Breast epithelium (tissue), 4 donors: Measurements from ENCODE around the gene CCDC9. TPM values are rescaled to one million over a fixed set of nuclear protein-coding genes. Genes with fewer than 3 reads are reported as not detected.
A peak's percentile ranks its signal among the peaks of the same experiment; 100 is the strongest.

Experiments
- DNase-seq, 2 donors: peaks; one replicate each; pipeline ENCODE4 v3.0.0-alpha.2; 2019; ENCODE audit warnings: low spot score in 2 of 2
- H3K27ac ChIP-seq, 2 donors: fragments of 200-600 bp; sonication (generic) in 1 of 2; one replicate each; pipeline ENCODE4 v1.5.1; 2016 to 2019; ENCODE audit warnings: mild to moderate bottlenecking in 1 of 2
- H3K27me3 ChIP-seq, 2 donors: fragments of 200-600 bp; sonication (generic) in 1 of 2; one replicate each; pipeline versions ENCODE4 v1.5.1 to v1.6.0; 2017 to 2019; ENCODE audit warnings: control low read depth in 1 of 2, mild to moderate bottlenecking in 1 of 2
- H3K36me3 ChIP-seq: fragments of 200-600 bp; one replicate; pipeline ENCODE4 v1.5.1; 2019
- H3K4me1 ChIP-seq, 2 donors: fragments of 200-600 bp; sonication (generic); one replicate each; pipeline ENCODE4 v1.5.1; 2016 to 2019; ENCODE audit warnings: control low read depth in 1 of 2
- H3K4me3 ChIP-seq, 3 donors: fragments of 200-600 bp; sonication (generic); 1 replicate in 2 of 3; 2 replicates in 1 of 3; pipeline ENCODE4 v1.5.1; 2016 to 2019; ENCODE audit warnings: mild to moderate bottlenecking in 3 of 3, moderate library complexity in 2 of 3
- H3K9me3 ChIP-seq, 2 donors: fragments of 200-600 bp; sonication (generic) in 1 of 2; one replicate each; pipeline ENCODE4 v1.5.1; 2016 to 2019; ENCODE audit warnings: control low read depth in 1 of 2
- POLR2A ChIP-seq: fragments of 450-650 bp; IDR thresholded peaks from one replicate; pipeline ENCODE4 v1.6.1; 2016; ENCODE audit warnings: antibody characterized with exemption, mild to moderate bottlenecking, moderate library complexity
- POLR2AphosphoS5 ChIP-seq, 3 donors: sonication (generic); formaldehyde crosslinking; IDR thresholded peaks; one replicate each; pipeline ENCODE4 v1.6.1; 2017; ENCODE audit warnings: antibody characterized with exemption in 3 of 3
- intact Hi-C: fragments of 100-400 bp; cut with DNase I; formaldehyde crosslinking; loops from one replicate; pipeline ENCODE4 v1.15.1; 2023; ENCODE audit warnings: low total_unique reads
- total RNA-seq, 3 donors: library from RNA; depleted of rRNA; stranded (reverse); fragments of >200 nt; gene quantifications; one replicate each; pipeline ENCODE4 v1.1.0, GENCODE V29; 2016
- TF ChIP-seq, protein P1 (sequence below), 3 donors: fragments of 450-650 bp; IDR thresholded peaks; one replicate each; pipeline ENCODE4 v1.5.1; 2016 to 2017; ENCODE audit warnings: antibody characterized with exemption in 3 of 3, mild to moderate bottlenecking in 3 of 3, moderate library complexity in 3 of 3

The CCDC9 gene
- total RNA-seq, 3 donors from 2014 or later = 9.4 to 15.1 (median 14.8) TPM

DNA sequence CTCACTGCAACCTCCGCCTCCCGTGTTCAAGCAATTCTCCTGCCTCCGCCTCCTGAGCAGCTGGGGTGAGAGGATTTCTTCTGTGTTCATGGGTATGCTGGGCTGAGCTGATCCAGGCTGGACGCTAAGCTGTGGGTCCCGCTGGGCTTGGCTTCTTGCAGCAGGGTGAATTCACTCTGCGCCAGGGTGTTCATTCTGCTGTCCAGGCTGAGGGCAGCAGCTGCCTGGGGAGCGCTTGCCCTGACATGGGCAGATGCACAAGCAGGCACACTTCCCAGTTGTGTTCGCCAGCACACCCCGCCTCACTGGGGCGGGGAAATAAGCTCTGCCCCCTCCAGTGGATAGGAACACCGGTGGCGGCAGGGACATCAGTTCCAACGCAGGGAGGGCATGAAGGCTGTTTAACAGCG is 11.0 kb downstream of the CCDC9 start:
- Histone ChIP-seq H3K27me3 (no peaks in the 10 kb centered on the region), H3K9me3 (no peaks in the 10 kb centered on the region), H3K4me3 (no peak overlapping the region), H3K4me1 (no peaks in the 10 kb centered on the region), H3K36me3 (no peaks in the 10 kb centered on the region), H3K27ac (no peak overlapping the region)
- TF ChIP-seq POLR2A (no peak), POLR2AphosphoS5 (IDR thresholded peaks at IDR 0.05) (no peak)
- no peak for DNase-seq
- intact Hi-C loops = no loop called here

DNA sequence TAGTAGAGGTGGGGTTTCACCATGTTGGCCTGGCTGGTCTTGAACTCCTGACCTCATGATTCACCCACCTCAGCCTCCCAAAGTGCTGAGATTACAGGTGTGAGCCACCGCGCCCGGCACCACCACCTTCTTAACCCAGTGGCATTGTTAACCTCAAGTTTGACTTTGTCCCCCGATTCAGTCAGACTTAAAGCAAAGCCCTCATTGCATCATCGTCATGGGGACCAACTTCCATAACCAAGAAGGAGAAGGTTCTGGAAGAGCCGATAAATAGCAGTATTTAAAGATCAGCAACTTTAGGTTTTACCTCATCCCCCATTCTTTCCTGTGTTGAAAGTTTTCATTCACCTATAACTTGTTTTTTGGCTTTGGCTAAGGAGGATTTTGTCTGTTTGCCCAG is 11.7 kb downstream of the CCDC9 start:
- Histone ChIP-seq H3K4me1 (no peaks in the 10 kb centered on the region), H3K27me3 (no peaks in the 10 kb centered on the region), H3K4me3 (no peak overlapping the region), H3K27ac (no peak overlapping the region), H3K36me3 (no peaks in the 10 kb centered on the region), H3K9me3 (no peaks in the 10 kb centered on the region)
- intact Hi-C loops = no loop called here
- TF ChIP-seq POLR2AphosphoS5 (IDR thresholded peaks at IDR 0.05) = no peak
- TF ChIP-seq POLR2A = no peak
- DNase-seq = no peak

DNA sequence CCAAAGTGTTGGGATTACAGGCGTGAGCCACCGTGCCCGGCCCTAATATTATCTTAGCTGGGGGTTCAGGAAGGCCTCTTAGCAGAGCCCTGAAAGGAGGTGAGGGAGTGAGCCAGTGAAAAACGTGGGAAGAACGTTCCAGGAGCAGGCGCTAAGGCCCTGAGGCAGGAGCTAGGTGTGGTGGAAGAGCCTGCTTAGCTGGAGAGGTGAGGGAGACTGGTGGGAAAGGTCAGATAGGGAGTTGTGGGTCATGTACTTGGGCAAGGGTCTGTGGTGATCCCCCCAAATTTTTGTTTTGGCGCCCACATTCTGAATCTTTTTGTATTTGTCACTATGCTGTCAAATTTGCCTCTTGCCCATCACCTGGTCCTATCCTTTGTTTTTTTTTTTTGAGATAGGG is 13.3 kb downstream of the CCDC9 start:
- Histone ChIP-seq H3K36me3 (no peaks in the 10 kb centered on the region), H3K4me1 (no peaks in the 10 kb centered on the region), H3K27ac (no peak overlapping the region), H3K9me3 (no peaks in the 10 kb centered on the region), H3K27me3 (no peaks in the 10 kb centered on the region), H3K4me3 (no peak overlapping the region)
- TF ChIP-seq, protein P1, sequence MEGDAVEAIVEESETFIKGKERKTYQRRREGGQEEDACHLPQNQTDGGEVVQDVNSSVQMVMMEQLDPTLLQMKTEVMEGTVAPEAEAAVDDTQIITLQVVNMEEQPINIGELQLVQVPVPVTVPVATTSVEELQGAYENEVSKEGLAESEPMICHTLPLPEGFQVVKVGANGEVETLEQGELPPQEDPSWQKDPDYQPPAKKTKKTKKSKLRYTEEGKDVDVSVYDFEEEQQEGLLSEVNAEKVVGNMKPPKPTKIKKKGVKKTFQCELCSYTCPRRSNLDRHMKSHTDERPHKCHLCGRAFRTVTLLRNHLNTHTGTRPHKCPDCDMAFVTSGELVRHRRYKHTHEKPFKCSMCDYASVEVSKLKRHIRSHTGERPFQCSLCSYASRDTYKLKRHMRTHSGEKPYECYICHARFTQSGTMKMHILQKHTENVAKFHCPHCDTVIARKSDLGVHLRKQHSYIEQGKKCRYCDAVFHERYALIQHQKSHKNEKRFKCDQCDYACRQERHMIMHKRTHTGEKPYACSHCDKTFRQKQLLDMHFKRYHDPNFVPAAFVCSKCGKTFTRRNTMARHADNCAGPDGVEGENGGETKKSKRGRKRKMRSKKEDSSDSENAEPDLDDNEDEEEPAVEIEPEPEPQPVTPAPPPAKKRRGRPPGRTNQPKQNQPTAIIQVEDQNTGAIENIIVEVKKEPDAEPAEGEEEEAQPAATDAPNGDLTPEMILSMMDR (IDR thresholded peaks at IDR 0.05) = no peak
- TF ChIP-seq POLR2AphosphoS5 (IDR thresholded peaks at IDR 0.05) (no peak), POLR2A (no peak)
- no peak for DNase-seq
- intact Hi-C loops = no loop called here

DNA sequence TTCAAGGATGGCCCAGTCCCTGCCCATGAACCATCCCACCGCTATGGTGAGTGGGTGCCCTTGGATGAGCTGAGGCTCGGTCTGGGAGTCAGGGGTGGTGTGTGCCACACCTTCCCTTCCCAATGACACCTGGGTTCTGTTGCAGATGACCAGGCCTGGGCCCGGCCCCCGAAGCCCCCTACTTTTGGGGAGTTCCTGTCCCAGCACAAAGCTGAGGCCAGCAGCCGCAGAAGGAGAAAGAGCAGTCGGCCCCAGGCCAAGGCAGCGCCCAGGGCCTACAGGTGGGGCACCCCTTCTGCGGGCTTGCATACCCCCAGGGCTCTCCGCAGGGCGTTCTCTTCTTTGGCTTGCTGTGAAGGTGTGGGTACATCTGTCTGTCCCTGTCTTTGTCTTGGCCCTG is 14.1 kb downstream of the CCDC9 start:
- intact Hi-C loops = no loop called here
- Histone ChIP-seq H3K27me3 (no peaks in the 10 kb centered on the region), H3K36me3 (no peaks in the 10 kb centered on the region), H3K4me3 (no peak overlapping the region), H3K9me3 (no peaks in the 10 kb centered on the region), H3K27ac (no peak overlapping the region), H3K4me1 (no peaks in the 10 kb centered on the region)
- TF ChIP-seq POLR2A (no peak), POLR2AphosphoS5 (IDR thresholded peaks at IDR 0.05) (no peak)
- TF ChIP-seq, protein P1 (IDR thresholded peaks at IDR 0.05) = no peak
- DNase-seq = no peak

DNA sequence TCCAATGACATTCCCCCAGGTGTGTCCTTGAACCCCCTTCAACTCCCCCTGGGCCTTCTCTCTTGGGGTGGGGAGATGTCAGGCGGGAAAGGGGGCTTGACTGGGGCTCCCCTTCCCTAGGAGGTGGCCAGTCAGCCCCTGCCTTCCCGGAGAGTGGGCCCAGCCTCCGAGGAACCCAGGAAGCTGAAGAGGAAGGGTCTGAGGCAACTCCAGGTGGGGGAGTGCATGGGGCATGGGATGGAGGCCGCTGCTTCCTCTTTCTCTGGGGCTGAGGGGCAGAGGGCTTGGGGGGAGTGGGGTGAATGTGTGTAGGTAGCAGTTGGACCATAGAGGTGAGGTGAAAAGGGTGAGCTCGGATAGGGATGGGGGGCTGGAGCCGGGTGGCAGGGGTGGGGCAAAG is 15.6 kb downstream of the CCDC9 start:
- Histone ChIP-seq H3K27ac (peak overlapping the region; percentile 99 to 100), H3K27me3 (no peaks in the 10 kb centered on the region), H3K9me3 (no peaks in the 10 kb centered on the region), H3K36me3 (no peaks in the 10 kb centered on the region), H3K4me3 (no peak overlapping the region), H3K4me1 (no peaks in the 10 kb centered on the region)
- TF ChIP-seq, protein P1 (IDR thresholded peaks at IDR 0.05) = no peak
- TF ChIP-seq POLR2A (no peak), POLR2AphosphoS5 (IDR thresholded peaks at IDR 0.05) (no peak)
- no peak for DNase-seq
- intact Hi-C loops = no loop called here

DNA sequence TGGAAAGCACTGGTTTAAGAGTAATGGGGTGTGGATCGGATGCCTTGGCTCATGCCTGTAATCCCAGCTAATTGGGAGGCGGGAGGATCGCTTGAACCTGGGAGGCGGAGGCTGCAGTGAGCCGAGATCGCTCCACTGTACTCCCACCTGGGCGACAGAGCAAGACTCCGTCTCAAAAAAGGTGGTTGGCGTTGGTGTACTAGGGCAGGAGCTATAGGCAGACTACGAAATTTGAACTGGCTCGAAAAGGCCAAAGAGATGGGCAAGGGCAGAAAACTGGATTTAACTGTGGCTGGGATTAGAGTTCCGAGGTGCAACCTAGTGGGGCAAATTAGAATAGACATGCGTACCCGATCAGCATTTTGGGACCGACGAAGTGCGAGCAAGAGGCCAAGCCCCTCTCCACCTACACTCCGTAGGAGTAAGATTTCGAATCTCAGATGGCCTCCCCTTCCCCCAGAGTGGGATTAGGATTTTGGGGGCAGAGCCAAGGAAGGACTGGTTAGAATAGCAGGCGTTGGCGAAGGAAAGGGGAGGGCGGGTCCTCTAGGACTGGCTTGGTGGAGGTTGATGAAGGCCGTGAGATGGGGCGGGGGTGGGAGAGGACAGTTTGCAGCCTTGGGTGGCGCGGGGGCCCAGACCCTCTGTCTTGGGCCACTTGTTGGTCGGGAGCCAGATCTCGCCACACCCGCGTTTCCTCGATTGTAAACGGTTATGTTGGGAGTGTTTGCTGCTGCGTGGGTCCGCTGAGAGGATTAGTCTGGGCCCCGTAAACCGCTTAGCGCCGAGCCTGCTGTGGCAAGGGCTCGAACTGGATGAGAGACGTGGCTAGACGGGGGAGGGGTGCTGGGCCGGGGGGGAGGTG is 16.4 kb downstream of the CCDC9 start:
- intact Hi-C loops = no loop called here
- Histone ChIP-seq H3K4me1 (no peaks in the 10 kb centered on the region), H3K27me3 (no peaks in the 10 kb centered on the region), H3K9me3 (no peaks in the 10 kb centered on the region), H3K27ac (peak overlapping the region; percentile 99 to 100), H3K4me3 (peak overlapping the region; percentile 65 to 91 (median 85)), H3K36me3 (no peaks in the 10 kb centered on the region)
- peak in 1 of 2 donors; percentile 65 for DNase-seq
- no peak for TF ChIP-seq POLR2A
- peak in 1 of 3 donors; percentile 8 for TF ChIP-seq POLR2AphosphoS5 (IDR thresholded peaks at IDR 0.05)
